ENCODE measurements around the gene SLC25A41. TPM values are rescaled to one million over a fixed set of nuclear protein-coding genes. Genes with fewer than 3 reads are reported as not detected.

SLC25A41 gene
- total and polyA plus RNA-seq, 2 of the 8 experiments (the other 6 are each of a cell fraction or from before 2014, with no cell fraction given), result 0.50 TPM; not detected in 1

DNA sequence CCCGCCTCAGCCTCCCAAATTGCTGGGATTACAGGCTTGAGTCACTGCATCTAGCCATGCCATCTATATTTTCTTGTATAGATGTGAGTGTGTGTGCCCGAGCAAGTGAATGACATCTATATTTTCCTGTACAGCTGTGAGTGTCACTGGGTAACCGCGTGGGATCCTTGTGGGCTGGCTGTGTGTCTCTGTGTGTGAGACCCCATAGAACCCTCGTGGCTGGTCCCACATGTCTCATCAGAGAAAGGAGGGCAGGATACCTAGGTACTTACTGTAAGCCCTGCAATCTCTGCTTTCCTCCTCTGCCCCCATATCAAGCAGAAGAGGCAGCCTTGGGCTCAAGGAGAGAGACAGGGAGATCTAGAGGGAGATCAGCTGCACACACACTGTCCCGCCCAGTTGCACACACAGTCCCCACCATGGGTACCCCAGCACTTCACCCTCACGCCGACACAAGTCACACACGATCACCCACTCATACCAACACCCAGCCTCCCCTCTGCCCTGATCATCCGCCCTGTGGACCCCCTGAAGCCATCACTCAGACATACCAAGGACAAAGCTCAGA lies 47.4 kb upstream of the SLC25A41 start (continued):
- TF ChIP-seq TAF7 (optimal IDR thresholded peaks at IDR 0.05; ENCODE audit: borderline replicate concordance, low read depth, low read length), result no peak

Data from H1 (cell line).